WTC11 (cell line): Measurements from ENCODE around the gene LINC01488. TPM values are rescaled to one million over a fixed set of nuclear protein-coding genes. Genes with fewer than 3 reads are reported as not detected.

Experiments
- ATAC-seq: fragments of 200-7000 bp; cut with Tn5 transposase; 2 replicates; pipeline ENCODE4 v1.10.0; 2021; ENCODE audit warnings: mild to moderate bottlenecking, moderate library complexity
- CTCF ChIA-PET: fragments of 300-600 bp; sonication (Branson Sonifier 250); formaldehyde crosslinking; loops from one replicate; lab custom pipeline; 2021; ENCODE audit warnings: antibody characterized with exemption; lab: Charles Lee
- POLR2A ChIA-PET: fragments of 350-600 bp; sonication (Branson Sonifier 250); formaldehyde crosslinking; loops from one replicate; lab custom pipeline; 2021; ENCODE audit warnings: antibody characterized with exemption; lab: Charles Lee
- DNase-seq: peaks from one replicate; pipeline ENCODE4 v3.0.0; 2021; ENCODE audit warnings: low spot score
- H3K27ac Mint-ChIP-seq: 2 replicates; pipeline ENCODE4 v1.8.0; 2021; ENCODE audit warnings: mixed read lengths
- H3K27me3 Mint-ChIP-seq: 2 replicates; pipeline ENCODE4 v1.8.0; 2021; ENCODE audit warnings: low read depth, mild to moderate bottlenecking, moderate library complexity, mixed read lengths
- H3K36me3 Mint-ChIP-seq: 2 replicates; pipeline ENCODE4 v1.8.0; 2021; ENCODE audit warnings: mixed read lengths
- H3K4me1 Mint-ChIP-seq: 2 replicates; pipeline ENCODE4 v1.8.0; 2022; ENCODE audit warnings: mixed read lengths
- H3K4me3 Mint-ChIP-seq: 2 replicates; pipeline ENCODE4 v1.8.0; 2021; ENCODE audit warnings: mild to moderate bottlenecking, moderate library complexity, mixed read lengths
- H3K9me3 Mint-ChIP-seq: 2 replicates; pipeline ENCODE4 v1.8.0; 2021; ENCODE audit warnings: mixed read lengths
- JUN ChIP-seq: sonication (generic); formaldehyde crosslinking; IDR thresholded peaks from 2 replicates; pipeline ENCODE4 v1.8.0; 2023; ENCODE audit warnings: mild to moderate bottlenecking, missing genetic modification reagents
- KAT7 ChIP-seq: sonication (generic); formaldehyde crosslinking; IDR thresholded peaks from 2 replicates; pipeline ENCODE4 v1.8.1; 2023; ENCODE audit warnings: missing genetic modification reagents, mild to moderate bottlenecking, borderline replicate concordance
- RELA ChIP-seq: sonication (generic); formaldehyde crosslinking; IDR thresholded peaks from 2 replicates; pipeline ENCODE4 v1.8.1; 2022; ENCODE audit warnings: missing genetic modification reagents, mild to moderate bottlenecking, borderline replicate concordance
- SMAD3 ChIP-seq: sonication (generic); formaldehyde crosslinking; IDR thresholded peaks from 2 replicates; pipeline ENCODE4 v1.8.0; 2022; ENCODE audit warnings: missing genetic modification reagents, mild to moderate bottlenecking, borderline replicate concordance
- SP1 ChIP-seq: sonication (generic); formaldehyde crosslinking; conservative IDR thresholded peaks from 2 replicates; pipeline ENCODE4 v1.8.1; 2022; ENCODE audit warnings: missing genetic modification reagents
- TEAD4 ChIP-seq: sonication (generic); formaldehyde crosslinking; IDR thresholded peaks from 2 replicates; pipeline ENCODE4 v1.8.0; 2022; ENCODE audit warnings: mild to moderate bottlenecking, missing genetic modification reagents
- ZBTB21 ChIP-seq: sonication (generic); formaldehyde crosslinking; IDR thresholded peaks from 2 replicates; pipeline ENCODE4 v1.8.1; 2023; ENCODE audit warnings: mild to moderate bottlenecking, missing genetic modification reagents, borderline replicate concordance
- ZNF138 ChIP-seq: sonication (generic); formaldehyde crosslinking; conservative IDR thresholded peaks from 2 replicates; pipeline ENCODE4 v1.8.1; 2022; ENCODE audit warnings: mild to moderate bottlenecking, moderate library complexity, missing genetic modification reagents
- ZNF232 ChIP-seq: sonication (generic); formaldehyde crosslinking; IDR thresholded peaks from 2 replicates; pipeline ENCODE4 v1.8.0; 2022; ENCODE audit warnings: mild to moderate bottlenecking, missing genetic modification reagents
- ZNF671 ChIP-seq: fragments of 250-450 bp; sonication (Bioruptor Pico); IDR thresholded peaks from 2 replicates; pipeline ENCODE4 v1.8.0; 2021; ENCODE audit warnings: mild to moderate bottlenecking
- total RNA-seq: library from RNA; stranded (reverse); gene quantifications from 3 replicates; pipeline ENCODE4 v1.2.3, GENCODE V29; 2021
- TF ChIP-seq, protein P1 (sequence below): sonication (generic); formaldehyde crosslinking; IDR thresholded peaks from 2 replicates; pipeline ENCODE4 v1.8.1; 2023; ENCODE audit warnings: mild to moderate bottlenecking, missing genetic modification reagents, moderate library complexity
- TF ChIP-seq, protein P2 (sequence below): sonication (generic); formaldehyde crosslinking; IDR thresholded peaks from 2 replicates; pipeline ENCODE4 v1.8.0; 2022; ENCODE audit warnings: mild to moderate bottlenecking, missing genetic modification reagents
- TF ChIP-seq, protein P3 (sequence below): sonication (generic); formaldehyde crosslinking; IDR thresholded peaks from 2 replicates; pipeline ENCODE4 v1.8.0; 2023; ENCODE audit warnings: mild to moderate bottlenecking, missing genetic modification reagents
- TF ChIP-seq, protein P4 (sequence below): sonication (generic); formaldehyde crosslinking; IDR thresholded peaks from 2 replicates; pipeline ENCODE4 v1.8.0; 2022; ENCODE audit warnings: mild to moderate bottlenecking, missing genetic modification reagents
- TF ChIP-seq, protein P5 (sequence below): sonication (generic); formaldehyde crosslinking; IDR thresholded peaks from 2 replicates; pipeline ENCODE4 v1.8.1; 2022; ENCODE audit warnings: low read depth, mild to moderate bottlenecking, moderate library complexity, missing genetic modification reagents, borderline replicate concordance
- TF ChIP-seq, protein P6 (sequence below): fragments of 250-450 bp; sonication (Bioruptor Pico); IDR thresholded peaks from 2 replicates; pipeline ENCODE4 v1.9.0; 2021; ENCODE audit warnings: moderate library complexity, mild to moderate bottlenecking, inconsistent platforms, borderline replicate concordance
- TF ChIP-seq, protein P7 (sequence below): sonication (generic); formaldehyde crosslinking; IDR thresholded peaks from 2 replicates; pipeline ENCODE4 v1.8.0; 2022; ENCODE audit warnings: mild to moderate bottlenecking, missing genetic modification reagents
- TF ChIP-seq, protein P8 (sequence below): fragments of 250-450 bp; sonication (Bioruptor Pico); IDR thresholded peaks from 2 replicates; pipeline ENCODE4 v1.9.0; 2021; ENCODE audit warnings: mild to moderate bottlenecking
- TF ChIP-seq, protein P9 (sequence below): sonication (generic); formaldehyde crosslinking; IDR thresholded peaks from 2 replicates; pipeline ENCODE4 v1.8.1; 2023; ENCODE audit warnings: mild to moderate bottlenecking, missing genetic modification reagents, borderline replicate concordance

Gene LINC01488
- total RNA-seq, 1 experiment from 2014 or later: not detected

DNA sequence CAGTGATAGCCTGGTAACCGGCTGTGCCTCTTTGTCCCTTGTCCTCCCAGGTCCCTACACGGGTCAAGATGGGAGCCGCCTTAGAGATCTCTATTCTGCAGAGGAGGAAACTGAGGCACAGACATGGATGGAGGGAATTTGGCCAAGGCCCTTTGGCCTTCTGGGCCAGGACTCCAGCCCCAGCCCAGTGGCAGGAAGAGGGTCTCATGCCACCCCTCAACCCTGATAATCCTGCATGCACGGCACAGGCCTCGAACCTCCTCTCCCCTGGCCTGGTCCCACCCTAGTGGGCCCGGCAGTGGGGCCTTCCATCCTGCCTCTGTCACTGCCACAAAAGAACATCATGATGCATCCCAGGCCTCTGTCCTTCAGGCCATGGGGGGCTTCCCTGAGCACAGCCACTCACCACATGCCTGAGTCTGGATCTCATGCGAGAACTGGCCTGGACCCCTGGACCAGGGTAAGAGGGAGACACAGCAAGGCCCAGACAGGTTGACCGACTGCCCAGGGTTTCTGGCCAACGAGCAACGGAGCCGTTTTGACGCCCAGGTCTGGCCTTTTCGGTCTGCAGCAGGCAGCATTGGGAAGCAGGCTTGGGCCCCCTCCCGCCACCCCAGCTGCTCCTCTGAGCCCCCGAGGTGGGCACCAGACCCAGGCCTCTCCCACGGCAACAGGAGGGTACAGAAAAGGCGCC, 6.5 kb downstream of the LINC01488 start (continued):
- TF ChIP-seq, protein P1, sequence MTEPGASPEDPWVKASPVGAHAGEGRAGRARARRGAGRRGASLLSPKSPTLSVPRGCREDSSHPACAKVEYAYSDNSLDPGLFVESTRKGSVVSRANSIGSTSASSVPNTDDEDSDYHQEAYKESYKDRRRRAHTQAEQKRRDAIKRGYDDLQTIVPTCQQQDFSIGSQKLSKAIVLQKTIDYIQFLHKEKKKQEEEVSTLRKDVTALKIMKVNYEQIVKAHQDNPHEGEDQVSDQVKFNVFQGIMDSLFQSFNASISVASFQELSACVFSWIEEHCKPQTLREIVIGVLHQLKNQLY (CRISPR knock-in tag): no peak
- TF ChIP-seq RELA (no peak), SMAD3 (CRISPR knock-in tag) (no peak), ZNF138 (no peak)
- TF ChIP-seq, protein P2, sequence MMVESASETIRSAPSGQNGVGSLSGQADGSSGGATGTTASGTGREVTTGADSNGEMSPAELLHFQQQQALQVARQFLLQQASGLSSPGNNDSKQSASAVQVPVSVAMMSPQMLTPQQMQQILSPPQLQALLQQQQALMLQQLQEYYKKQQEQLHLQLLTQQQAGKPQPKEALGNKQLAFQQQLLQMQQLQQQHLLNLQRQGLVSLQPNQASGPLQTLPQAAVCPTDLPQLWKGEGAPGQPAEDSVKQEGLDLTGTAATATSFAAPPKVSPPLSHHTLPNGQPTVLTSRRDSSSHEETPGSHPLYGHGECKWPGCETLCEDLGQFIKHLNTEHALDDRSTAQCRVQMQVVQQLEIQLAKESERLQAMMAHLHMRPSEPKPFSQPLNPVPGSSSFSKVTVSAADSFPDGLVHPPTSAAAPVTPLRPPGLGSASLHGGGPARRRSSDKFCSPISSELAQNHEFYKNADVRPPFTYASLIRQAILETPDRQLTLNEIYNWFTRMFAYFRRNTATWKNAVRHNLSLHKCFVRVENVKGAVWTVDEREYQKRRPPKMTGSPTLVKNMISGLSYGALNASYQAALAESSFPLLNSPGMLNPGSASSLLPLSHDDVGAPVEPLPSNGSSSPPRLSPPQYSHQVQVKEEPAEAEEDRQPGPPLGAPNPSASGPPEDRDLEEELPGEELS (CRISPR knock-in tag): no peak
- TF ChIP-seq, protein P3, sequence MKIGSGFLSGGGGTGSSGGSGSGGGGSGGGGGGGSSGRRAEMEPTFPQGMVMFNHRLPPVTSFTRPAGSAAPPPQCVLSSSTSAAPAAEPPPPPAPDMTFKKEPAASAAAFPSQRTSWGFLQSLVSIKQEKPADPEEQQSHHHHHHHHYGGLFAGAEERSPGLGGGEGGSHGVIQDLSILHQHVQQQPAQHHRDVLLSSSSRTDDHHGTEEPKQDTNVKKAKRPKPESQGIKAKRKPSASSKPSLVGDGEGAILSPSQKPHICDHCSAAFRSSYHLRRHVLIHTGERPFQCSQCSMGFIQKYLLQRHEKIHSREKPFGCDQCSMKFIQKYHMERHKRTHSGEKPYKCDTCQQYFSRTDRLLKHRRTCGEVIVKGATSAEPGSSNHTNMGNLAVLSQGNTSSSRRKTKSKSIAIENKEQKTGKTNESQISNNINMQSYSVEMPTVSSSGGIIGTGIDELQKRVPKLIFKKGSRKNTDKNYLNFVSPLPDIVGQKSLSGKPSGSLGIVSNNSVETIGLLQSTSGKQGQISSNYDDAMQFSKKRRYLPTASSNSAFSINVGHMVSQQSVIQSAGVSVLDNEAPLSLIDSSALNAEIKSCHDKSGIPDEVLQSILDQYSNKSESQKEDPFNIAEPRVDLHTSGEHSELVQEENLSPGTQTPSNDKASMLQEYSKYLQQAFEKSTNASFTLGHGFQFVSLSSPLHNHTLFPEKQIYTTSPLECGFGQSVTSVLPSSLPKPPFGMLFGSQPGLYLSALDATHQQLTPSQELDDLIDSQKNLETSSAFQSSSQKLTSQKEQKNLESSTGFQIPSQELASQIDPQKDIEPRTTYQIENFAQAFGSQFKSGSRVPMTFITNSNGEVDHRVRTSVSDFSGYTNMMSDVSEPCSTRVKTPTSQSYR (CRISPR knock-in tag): no peak

DNA sequence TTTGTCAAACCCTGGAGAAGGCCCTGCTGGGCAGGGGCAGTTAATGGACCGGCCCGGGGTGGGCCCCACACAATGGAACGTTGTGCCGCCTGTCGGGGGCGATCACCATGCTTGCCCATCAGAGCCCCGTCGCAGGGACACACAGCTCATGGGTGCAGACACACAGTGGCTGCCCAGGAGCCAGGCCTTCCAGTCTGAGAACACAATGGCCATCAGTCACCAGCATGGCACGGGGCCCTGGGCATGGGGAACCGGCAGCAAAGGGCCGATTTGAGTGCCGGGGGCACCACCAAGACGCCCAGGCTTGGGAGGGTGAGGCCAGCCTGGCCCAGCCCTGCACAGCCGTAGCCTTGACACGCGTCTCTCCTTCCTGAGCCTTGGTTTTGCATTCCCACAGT, 7.1 kb downstream of the LINC01488 start:
- no peaks in the 10 kb centered on the region for H3K27me3 Mint-ChIP-seq
- H3K4me3 Mint-ChIP-seq: no peak overlapping the region
- no peak overlapping the region for H3K27ac Mint-ChIP-seq
- POLR2A ChIA-PET: interaction anchor here (0.9 kb wide), 1 partner anchor 33 kb away, joined by 3 read pairs; no protein-coding TSS in a partner anchor
- CTCF ChIA-PET: no interaction called here
- ATAC-seq (no peak), DNase-seq (no peak)
- peaks cover 13% of the 10 kb centered on the region for H3K4me1 Mint-ChIP-seq
- no peaks in the 10 kb centered on the region for H3K9me3 Mint-ChIP-seq
- no peaks in the 10 kb centered on the region for H3K36me3 Mint-ChIP-seq
- TF ChIP-seq ZNF671 (CRISPR knock-in tag): no peak
- TF ChIP-seq, protein P4, sequence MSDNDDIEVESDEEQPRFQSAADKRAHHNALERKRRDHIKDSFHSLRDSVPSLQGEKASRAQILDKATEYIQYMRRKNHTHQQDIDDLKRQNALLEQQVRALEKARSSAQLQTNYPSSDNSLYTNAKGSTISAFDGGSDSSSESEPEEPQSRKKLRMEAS (CRISPR knock-in tag): no peak
- TF ChIP-seq, protein P5, sequence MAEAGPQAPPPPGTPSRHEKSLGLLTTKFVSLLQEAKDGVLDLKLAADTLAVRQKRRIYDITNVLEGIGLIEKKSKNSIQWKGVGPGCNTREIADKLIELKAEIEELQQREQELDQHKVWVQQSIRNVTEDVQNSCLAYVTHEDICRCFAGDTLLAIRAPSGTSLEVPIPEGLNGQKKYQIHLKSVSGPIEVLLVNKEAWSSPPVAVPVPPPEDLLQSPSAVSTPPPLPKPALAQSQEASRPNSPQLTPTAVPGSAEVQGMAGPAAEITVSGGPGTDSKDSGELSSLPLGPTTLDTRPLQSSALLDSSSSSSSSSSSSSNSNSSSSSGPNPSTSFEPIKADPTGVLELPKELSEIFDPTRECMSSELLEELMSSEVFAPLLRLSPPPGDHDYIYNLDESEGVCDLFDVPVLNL (CRISPR knock-in tag): no peak
- TF ChIP-seq, protein P6, sequence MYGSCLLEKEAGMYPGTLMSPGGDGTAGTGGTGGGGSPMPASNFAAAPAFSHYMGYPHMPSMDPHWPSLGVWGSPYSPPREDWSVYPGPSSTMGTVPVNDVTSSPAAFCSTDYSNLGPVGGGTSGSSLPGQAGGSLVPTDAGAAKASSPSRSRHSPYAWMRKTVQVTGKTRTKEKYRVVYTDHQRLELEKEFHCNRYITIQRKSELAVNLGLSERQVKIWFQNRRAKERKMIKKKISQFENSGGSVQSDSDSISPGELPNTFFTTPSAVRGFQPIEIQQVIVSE: no peak
- TF ChIP-seq, protein P7, sequence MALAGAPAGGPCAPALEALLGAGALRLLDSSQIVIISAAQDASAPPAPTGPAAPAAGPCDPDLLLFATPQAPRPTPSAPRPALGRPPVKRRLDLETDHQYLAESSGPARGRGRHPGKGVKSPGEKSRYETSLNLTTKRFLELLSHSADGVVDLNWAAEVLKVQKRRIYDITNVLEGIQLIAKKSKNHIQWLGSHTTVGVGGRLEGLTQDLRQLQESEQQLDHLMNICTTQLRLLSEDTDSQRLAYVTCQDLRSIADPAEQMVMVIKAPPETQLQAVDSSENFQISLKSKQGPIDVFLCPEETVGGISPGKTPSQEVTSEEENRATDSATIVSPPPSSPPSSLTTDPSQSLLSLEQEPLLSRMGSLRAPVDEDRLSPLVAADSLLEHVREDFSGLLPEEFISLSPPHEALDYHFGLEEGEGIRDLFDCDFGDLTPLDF (CRISPR knock-in tag): no peak
- TF ChIP-seq ZNF232 (CRISPR knock-in tag): no peak
- TF ChIP-seq JUN (CRISPR knock-in tag): no peak
- no peak for TF ChIP-seq TEAD4 (CRISPR knock-in tag)
- TF ChIP-seq, protein P3 (CRISPR knock-in tag): no peak
- TF ChIP-seq KAT7: no peak
- TF ChIP-seq, protein P8, sequence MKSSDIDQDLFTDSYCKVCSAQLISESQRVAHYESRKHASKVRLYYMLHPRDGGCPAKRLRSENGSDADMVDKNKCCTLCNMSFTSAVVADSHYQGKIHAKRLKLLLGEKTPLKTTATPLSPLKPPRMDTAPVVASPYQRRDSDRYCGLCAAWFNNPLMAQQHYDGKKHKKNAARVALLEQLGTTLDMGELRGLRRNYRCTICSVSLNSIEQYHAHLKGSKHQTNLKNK (CRISPR knock-in tag): no peak
- TF ChIP-seq SP1 (CRISPR knock-in tag): no peak
- TF ChIP-seq, protein P9, sequence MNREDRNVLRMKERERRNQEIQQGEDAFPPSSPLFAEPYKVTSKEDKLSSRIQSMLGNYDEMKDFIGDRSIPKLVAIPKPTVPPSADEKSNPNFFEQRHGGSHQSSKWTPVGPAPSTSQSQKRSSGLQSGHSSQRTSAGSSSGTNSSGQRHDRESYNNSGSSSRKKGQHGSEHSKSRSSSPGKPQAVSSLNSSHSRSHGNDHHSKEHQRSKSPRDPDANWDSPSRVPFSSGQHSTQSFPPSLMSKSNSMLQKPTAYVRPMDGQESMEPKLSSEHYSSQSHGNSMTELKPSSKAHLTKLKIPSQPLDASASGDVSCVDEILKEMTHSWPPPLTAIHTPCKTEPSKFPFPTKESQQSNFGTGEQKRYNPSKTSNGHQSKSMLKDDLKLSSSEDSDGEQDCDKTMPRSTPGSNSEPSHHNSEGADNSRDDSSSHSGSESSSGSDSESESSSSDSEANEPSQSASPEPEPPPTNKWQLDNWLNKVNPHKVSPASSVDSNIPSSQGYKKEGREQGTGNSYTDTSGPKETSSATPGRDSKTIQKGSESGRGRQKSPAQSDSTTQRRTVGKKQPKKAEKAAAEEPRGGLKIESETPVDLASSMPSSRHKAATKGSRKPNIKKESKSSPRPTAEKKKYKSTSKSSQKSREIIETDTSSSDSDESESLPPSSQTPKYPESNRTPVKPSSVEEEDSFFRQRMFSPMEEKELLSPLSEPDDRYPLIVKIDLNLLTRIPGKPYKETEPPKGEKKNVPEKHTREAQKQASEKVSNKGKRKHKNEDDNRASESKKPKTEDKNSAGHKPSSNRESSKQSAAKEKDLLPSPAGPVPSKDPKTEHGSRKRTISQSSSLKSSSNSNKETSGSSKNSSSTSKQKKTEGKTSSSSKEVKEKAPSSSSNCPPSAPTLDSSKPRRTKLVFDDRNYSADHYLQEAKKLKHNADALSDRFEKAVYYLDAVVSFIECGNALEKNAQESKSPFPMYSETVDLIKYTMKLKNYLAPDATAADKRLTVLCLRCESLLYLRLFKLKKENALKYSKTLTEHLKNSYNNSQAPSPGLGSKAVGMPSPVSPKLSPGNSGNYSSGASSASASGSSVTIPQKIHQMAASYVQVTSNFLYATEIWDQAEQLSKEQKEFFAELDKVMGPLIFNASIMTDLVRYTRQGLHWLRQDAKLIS (CRISPR knock-in tag): no peak
- TF ChIP-seq ZBTB21: no peak
